Measurements from ENCODE around the gene BHMT. TPM values are rescaled to one million over a fixed set of nuclear protein-coding genes. Genes with fewer than 3 reads are reported as not detected.

BHMT gene
- 0.19 TPM for polyA plus RNA-seq (2013, experiment 1 of 2; ENCODE audit: insufficient read length)
- not detected for polyA plus RNA-seq (2013, experiment 2 of 2; ENCODE audit: insufficient read length)

- DNase-seq = no peak
Observed at GRCh38 chr5:79111387-79111959, at the start of gene BHMT. Gene BHMT (plus strand): TSS chr5:79111809. CDS start chr5:79111886, 77 bp downstream.

DNA sequence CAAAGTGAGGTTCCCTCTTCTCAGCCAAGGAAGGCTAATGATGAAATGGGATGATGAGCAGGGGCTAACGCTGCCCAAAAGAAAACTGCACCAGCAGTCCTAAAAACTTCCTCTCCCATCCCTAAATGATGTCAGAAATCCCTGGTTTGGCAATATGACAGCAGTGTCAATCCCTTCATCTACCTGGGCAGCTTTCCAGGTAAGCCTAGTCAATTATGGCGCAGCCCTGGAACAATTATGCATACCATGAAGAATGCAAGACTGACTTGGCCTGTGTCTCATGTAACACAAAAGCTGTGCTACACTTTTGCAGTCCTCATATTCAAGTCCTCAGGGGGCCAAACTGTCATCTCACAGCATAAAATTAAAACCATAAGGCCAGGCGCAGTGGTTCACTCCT lies 49.2 kb upstream of the BHMT start:
- no peak for DNase-seq

DNA sequence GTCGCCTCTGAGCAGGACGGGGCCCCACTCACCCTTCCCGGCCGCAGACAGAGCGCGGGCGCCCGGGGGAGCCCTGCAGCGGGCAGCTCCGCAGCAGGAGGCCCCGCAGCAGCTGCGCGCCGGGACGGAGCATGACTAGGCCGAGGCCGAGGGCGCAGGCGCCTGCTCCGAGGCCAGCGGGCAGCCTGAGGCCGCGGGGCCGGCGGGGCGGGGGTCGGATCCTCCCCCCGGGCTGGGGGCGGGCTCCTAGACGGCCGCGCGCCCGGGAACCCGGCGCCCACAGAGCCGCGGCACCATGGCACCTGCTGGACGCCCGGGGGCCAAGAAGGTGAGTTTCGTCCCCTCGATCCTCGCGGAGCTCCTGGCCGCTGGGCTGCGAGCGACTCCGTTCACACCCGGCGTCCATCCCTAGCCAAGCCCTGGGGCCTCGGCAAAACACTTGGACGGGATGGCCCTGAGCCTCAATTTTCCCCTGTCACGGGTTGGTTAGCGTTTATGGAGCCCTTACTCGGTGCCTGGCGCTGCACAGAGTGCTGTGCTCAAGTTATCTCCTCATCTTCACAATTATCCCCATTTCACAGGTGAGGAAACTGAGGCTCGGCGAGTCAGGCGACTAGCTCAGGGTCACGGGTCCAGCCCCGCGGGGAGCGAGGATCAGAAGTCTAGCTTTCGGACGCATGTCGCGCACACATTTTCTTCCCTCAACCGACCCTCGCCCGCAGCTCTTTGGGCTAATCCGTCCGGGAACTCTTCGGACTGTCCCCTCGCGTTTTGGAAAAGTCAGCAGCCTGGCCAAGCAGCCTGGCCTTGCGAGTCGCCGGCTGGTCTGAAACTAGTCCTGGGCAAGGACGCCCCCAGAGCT lies 41.9 kb upstream of the BHMT start, which contains the start of the genes BHMT2 and DMGDH:
TSS of gene BHMT2 (plus strand) at position 280 of the 862 bp plus-strand sequence. CDS start at position 296, 16 bp downstream.
TSS of gene DMGDH (minus strand) at position 187 of the 862 bp plus-strand sequence. CDS start at position 133, 54 bp downstream.
- DNase-seq = peak; percentile 49

GRCh38 chr5:79070350-79070667 lies 41.3 kb upstream of the BHMT start:
- DNase-seq = peak; percentile 30

DNA sequence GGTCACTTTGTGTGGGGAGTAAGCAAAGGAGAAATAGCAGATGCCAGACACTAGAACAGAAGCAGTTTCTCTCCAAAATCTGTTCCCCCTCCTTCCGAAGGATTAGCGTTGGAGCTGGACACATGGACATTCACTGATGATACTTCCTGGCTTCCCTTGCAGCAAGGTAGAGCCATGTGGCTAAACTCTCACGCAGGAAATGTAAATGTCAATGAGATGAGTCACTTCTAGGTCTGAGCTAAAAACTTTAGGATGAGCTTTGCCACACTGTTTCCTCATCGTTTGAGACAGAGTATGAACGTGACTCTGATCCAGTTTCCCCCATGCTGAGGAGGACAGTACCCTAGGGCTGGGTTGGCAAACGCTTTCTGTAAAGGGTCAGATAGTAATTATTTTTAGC lies 37.0 kb upstream of the BHMT start:
- peak; percentile 66 for DNase-seq

DNA sequence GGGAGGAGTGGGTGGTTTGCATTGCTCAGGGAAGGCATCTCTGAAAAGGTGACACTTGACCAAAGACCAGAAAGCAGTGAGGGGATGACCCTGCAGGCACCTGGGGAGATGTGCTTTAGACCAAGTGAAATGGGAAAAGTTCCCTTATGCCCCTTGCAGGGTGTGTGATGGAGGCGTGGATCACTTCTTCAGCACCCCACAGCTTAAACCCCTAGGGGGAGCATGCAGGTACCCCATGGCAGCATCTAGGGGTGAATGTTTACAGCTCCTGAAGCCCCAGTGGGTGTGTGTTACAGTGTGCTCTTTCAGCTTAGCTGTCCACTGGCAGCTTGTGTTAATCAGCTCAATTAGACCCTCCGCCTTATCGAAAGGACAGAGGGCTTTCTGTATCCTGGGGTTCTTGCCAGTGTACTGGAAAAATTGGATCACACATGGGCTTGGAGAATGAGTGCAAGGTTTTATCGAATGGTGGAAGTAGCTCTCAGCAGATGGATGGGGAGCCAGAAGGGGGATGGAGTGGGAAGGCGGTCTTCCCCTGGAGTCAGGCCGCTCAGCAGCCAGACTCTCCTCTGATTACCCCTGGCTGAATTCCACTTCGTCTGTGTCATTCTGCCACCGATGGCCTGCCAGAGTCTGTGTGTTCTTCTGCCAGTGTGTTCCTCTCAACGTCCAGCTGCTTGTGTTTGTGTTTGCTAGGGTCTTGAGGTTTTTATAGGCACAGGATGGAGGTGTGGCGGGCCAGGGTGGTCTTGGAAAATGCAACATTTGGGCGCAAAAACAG lies 35.8 kb upstream of the BHMT start:
- no peak for DNase-seq

- DNase-seq = no peak
Observed at GRCh38 chr5:79076819-79077218, 34.8 kb upstream of the BHMT start.

GRCh38 chr5:79077680-79078365 lies 33.8 kb upstream of the BHMT start:
- peak; percentile 14 for DNase-seq

GRCh38 chr5:79080804-79081203 lies 30.8 kb upstream of the BHMT start:
- DNase-seq = no peak

DNA sequence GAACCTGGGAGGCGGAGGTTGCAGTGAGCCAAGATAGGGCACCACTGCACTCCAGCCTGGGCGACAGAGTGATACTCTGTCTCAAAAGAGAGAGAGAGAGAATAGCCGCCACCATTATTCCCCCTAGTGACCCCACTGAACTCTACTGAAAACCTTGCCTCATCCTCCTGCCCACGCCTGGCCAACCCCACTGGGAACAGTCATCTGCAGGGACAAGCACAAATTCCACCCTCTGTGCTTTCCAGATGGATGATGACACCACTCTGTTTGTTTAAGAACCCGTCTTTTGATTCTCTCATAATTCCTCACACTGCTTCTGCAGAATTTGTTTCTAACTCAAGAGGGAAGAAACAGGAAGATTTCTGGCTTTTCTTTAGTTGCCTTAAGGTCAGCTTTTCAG lies 29.8 kb upstream of the BHMT start:
- DNase-seq = no peak

DNA sequence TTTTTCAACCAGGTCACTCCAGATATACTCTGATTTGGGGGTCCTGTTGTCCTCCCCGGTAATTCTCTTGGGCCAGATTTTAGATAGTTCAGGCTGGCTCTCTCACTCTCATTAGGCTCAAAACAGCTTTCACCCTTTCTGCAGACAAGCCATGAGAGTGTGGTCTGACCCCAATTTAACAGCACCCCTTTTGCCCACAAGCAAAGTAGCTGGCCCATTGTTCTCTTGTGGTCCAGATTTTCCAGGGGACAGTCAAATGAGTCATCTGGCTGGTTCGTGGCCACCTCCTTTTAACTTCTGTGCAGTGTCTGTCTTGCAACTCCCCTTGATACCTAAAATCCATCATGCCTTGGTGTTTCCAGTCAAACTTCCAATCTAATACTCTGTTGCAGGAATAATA lies 25.5 kb upstream of the BHMT start:
- no peak for DNase-seq

DNA sequence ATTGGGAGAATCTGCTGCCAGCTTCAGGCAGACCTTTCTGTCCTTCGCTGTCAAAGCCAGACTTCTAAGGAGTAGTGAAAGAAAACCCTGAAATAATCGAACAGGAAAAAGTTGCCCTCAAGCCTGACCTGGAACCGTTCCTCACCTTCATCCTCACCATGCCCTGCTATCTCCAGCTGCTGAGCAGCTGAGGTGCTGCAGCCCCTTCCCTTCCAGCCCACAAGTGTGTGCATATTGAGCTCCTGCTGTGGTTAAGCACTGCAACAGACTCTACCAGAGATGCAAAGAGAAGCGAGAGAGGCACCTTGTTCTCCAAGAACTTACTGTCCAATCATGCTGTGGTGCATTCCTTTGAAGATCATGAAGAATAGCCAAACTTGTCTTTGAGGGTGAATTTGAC lies 23.1 kb upstream of the BHMT start:
- DNase-seq = no peak

GRCh38 chr5:79091064-79091463 lies 20.5 kb upstream of the BHMT start:
- no peak for DNase-seq

DNA sequence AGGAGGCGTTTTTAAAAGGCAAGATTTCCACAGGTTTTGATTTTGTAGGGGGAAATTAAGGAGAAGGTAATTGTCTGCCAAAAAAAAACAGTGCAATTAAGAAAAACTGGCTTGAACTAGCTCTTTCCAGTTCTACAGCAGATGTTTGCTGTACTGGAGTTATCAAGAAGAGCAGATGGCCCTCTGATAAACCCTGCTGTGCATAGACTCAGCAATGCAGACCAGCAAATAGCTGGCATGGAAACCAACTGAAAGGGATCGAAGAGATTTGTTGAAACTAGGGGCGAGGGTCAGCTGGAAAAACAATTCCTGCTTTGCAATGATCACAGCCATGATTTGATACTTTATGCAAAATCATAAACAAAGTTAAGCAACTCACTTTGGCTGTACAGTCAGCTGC lies 17.8 kb upstream of the BHMT start:
- DNase-seq = no peak

GRCh38 chr5:79105868-79106267 lies 5.7 kb upstream of the BHMT start:
- DNase-seq = no peak

GRCh38 chr5:79107020-79107796 lies 4.4 kb upstream of the BHMT start:
- DNase-seq = peak; percentile 7

- no peak for DNase-seq
Observed at GRCh38 chr5:79108086-79108485, 3.5 kb upstream of the BHMT start.

DNA sequence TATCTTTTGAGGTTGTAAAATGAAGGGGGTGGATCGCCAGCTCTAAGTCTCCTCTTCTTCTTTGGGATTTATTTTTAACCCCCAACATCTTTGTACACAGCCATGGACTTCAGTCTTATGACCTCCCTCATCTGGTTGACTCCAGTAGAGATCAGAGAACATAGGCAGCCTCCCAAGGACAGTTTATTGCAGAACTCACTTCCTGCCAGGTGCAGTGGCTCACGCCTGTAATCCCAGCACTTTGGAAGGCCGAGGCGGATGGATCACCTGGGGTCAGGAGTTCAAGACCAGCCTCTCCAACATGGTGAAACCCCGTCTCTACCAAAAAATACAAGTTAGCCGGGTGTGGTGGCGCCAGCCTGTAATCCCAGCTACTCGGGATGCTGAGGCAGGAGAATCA lies 2.8 kb upstream of the BHMT start:
- no peak for DNase-seq

GRCh38 chr5:79109527-79110492 lies 1.8 kb upstream of the BHMT start:
- no peak for DNase-seq

DNA sequence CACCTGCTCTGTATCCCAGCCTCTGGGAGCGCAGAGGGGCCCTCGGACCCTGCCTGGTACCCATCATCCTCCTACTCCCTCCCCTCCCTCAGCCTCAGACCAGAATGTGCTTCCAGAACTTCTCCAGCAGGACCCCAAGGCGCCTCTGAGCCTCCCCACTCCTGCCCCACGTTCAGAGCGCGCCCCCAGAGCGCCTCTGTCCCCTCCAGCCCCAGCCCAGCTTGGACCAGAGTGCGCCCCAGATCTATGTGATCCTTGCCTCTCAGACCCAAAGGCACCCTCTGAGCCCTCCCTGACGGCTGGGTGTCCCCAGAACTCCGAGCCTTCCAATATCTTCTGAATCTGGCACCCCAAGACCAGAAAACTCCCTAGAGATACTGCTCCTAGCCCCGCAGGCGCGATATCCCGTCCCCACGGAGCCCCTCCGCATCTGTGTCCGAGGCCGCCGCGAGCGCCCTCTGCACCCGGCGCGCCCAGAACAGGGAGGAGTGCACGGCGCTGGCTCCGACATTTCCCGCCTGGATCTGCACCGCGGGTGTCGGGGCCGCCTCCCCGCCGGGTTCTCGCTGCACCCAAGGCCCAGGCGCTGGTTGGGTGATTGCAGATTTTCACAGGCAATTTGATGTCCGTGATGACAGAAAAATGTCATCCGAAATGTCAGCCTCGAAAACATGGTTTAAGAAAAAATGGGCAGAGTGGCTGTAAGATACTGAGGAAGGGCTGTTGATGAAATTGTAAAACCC lies 522 bp downstream of the BHMT start:
- no peak for DNase-seq

Measured in fibroblast of skin of back (primary cell).